Measurements from ENCODE around the gene SKI. TPM values are rescaled to one million over a fixed set of nuclear protein-coding genes. Genes with fewer than 3 reads are reported as not detected.
A peak's percentile ranks its signal among the peaks of the same experiment; 100 is the strongest.
"Not testable (repeated sequence)": the region's sequence is repeated elsewhere in the genome, so short reads cannot be mapped to it uniquely, and the experiment has no call there.

The SKI gene
- total and polyA plus RNA-seq, 2 experiments from 2014 or later = 9.3 to 66.8 TPM

DNA sequence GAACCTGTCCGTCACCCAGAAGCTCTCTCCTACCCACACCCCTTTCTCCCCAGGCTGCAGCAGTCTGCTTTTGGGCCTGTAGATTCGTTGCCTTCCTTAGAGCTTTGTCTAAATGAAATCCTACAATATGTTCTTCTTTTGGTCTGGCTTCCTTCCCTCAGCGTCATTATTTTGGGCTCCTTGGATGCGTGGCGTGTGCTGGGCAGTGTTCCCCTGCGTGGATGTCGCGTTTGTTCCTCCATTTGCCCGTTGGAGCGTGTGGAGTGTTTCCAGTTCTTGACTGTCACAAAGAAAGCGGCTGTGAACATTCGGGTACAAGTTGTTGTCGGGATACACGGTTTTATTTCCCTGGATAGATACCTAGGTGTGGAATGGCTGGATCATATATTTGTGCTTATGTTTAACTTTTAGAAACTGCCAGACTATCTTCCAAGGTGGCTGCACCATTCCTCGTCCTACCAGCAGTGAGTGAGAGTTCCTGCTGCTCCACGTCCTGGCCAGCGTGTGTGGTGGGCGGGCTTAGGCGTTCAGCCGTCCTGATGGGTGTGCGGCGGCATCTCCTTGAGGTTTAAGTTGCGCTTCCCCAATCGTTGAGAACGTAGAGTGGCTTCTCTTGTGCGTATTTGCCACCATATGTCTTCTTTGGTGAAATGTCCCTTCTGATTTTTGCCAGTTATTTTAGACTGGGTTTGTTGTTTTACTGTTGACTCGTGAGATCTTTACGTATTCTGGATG, 31.7 kb downstream of the SKI start (continued):
- TF ChIP-seq, protein P1, sequence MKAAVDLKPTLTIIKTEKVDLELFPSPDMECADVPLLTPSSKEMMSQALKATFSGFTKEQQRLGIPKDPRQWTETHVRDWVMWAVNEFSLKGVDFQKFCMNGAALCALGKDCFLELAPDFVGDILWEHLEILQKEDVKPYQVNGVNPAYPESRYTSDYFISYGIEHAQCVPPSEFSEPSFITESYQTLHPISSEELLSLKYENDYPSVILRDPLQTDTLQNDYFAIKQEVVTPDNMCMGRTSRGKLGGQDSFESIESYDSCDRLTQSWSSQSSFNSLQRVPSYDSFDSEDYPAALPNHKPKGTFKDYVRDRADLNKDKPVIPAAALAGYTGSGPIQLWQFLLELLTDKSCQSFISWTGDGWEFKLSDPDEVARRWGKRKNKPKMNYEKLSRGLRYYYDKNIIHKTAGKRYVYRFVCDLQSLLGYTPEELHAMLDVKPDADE (IDR thresholded peaks at IDR 0.05) = no peak
- TF ChIP-seq POLR2AphosphoS5 (IDR thresholded peaks at IDR 0.05; ENCODE audit: low read depth) = no peak
- TF ChIP-seq CREB1 (CRISPR knock-in tag; IDR thresholded peaks at IDR 0.05; ENCODE audit: low read depth) = no peak
- TF ChIP-seq EZH2phosphoT487 (IDR thresholded peaks at IDR 0.05; ENCODE audit: unreplicated experiment) = no peak
- TF ChIP-seq, protein P2, sequence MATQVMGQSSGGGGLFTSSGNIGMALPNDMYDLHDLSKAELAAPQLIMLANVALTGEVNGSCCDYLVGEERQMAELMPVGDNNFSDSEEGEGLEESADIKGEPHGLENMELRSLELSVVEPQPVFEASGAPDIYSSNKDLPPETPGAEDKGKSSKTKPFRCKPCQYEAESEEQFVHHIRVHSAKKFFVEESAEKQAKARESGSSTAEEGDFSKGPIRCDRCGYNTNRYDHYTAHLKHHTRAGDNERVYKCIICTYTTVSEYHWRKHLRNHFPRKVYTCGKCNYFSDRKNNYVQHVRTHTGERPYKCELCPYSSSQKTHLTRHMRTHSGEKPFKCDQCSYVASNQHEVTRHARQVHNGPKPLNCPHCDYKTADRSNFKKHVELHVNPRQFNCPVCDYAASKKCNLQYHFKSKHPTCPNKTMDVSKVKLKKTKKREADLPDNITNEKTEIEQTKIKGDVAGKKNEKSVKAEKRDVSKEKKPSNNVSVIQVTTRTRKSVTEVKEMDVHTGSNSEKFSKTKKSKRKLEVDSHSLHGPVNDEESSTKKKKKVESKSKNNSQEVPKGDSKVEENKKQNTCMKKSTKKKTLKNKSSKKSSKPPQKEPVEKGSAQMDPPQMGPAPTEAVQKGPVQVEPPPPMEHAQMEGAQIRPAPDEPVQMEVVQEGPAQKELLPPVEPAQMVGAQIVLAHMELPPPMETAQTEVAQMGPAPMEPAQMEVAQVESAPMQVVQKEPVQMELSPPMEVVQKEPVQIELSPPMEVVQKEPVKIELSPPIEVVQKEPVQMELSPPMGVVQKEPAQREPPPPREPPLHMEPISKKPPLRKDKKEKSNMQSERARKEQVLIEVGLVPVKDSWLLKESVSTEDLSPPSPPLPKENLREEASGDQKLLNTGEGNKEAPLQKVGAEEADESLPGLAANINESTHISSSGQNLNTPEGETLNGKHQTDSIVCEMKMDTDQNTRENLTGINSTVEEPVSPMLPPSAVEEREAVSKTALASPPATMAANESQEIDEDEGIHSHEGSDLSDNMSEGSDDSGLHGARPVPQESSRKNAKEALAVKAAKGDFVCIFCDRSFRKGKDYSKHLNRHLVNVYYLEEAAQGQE (IDR thresholded peaks at IDR 0.05; ENCODE audit: unreplicated experiment) = no peak
- no peak for TF ChIP-seq STAT1 (IDR thresholded peaks at IDR 0.05; ENCODE audit: unreplicated experiment)

DNA sequence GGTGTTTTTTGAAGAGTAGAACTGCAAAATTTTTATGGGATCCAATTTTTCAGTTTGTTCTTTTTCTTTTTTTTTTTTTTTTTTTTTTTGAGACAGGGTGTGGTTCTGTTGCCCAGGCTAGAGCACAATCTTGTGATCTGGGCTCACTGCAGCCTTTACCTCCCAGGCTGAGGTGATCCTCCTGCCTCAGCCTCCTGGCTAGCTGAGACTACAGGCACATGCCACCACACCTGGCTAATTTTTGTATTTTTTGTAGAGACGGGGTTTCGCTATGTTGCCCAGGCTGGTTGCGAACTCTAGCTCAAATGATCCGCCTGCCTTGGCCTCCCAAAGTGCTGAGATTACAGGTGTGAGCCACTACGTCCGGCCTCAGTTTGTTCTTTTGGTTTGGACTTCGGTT, 32.4 kb downstream of the SKI start:
- not testable (repeated sequence) for H3K36me3 ChIP-seq (ENCODE audit: insufficient read depth); H3K9me2 ChIP-seq (ENCODE audit: insufficient read depth); ATAC-seq; H2AFZ ChIP-seq; H3K4me2 ChIP-seq; H3K27me3 Mint-ChIP-seq (ENCODE audit: insufficient read depth, low read depth, poor library complexity); H3K9me3 Mint-ChIP-seq; H3K36me3 Mint-ChIP-seq (ENCODE audit: low read depth); H3K27me3 ChIP-seq (ENCODE audit: insufficient read depth); H3K4me3 Mint-ChIP-seq; H3K4me3 ChIP-seq; H3K27ac Mint-ChIP-seq; DNase-seq (ENCODE audit: low spot score)
- Histone ChIP-seq H3F3A (replicated peaks; ENCODE audit: low read depth) (peaks cover 18% of the 10 kb centered on the region), H3K4me1 (ENCODE audit: insufficient read depth) (peaks cover 18% of the 10 kb centered on the region), H4K20me1 (replicated peaks; ENCODE audit: insufficient read depth) (peaks cover 70% of the 10 kb centered on the region), H3K27ac (ENCODE audit: low read depth) (0 out of 2 replicates have a peak overlapping the region, but pooled peaks have one; percentile 81), H3K79me2 (replicated peaks; ENCODE audit: insufficient read depth) (peaks cover 98% of the 10 kb centered on the region)
- H3K4me1 Mint-ChIP-seq = peaks cover 35% of the 10 kb centered on the region

DNA sequence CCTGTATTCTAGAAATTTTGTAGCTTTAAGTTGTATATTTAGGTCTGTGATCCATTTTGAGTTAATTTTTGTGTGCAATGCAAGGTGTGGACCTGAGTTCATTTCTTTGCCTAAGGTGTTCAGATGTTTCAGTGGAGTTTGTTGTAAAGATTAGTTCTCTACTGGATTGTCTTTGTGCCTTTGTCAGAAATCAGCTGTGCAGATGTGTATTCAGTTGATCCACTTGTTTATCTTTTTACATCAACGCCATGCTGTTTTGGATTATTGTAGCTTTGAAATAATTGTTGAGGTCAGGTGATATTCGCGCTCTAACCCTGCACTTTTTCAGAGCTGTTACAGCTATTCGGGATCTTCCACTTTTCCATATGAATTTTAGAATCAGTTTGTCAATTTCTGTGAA, 32.8 kb downstream of the SKI start:
- Mint-ChIP-seq H3K9me3 (no peaks in the 10 kb centered on the region; the same call in 2 of the 3 replicates), H3K4me3 (no peak overlapping the region), H3K27ac (no peak overlapping the region; the same call in 1 of the 2 replicates), H3K27me3 (ENCODE audit: insufficient read depth, low read depth, poor library complexity) (peaks cover 9% of the 10 kb centered on the region), H3K36me3 (ENCODE audit: low read depth) (no peaks in the 10 kb centered on the region), H3K4me1 (peaks cover 36% of the 10 kb centered on the region)
- H3K27me3 ChIP-seq (ENCODE audit: insufficient read depth) = no peaks in the 10 kb centered on the region
- no peak overlapping the region for H3K4me3 ChIP-seq
- ATAC-seq (no peak), DNase-seq (ENCODE audit: low spot score) (no peak)
- H3K79me2 ChIP-seq (replicated peaks; ENCODE audit: insufficient read depth) = peaks cover 98% of the 10 kb centered on the region
- no peak overlapping the region for H3K27ac ChIP-seq (ENCODE audit: low read depth)
- peaks cover 23% of the 10 kb centered on the region for H3K4me1 ChIP-seq (ENCODE audit: insufficient read depth)
- H3K36me3 ChIP-seq (ENCODE audit: insufficient read depth) = no peaks in the 10 kb centered on the region
- no peak overlapping the region for H2AFZ ChIP-seq
- H3F3A ChIP-seq (replicated peaks; ENCODE audit: low read depth) = peaks cover 14% of the 10 kb centered on the region
- H4K20me1 ChIP-seq (replicated peaks; ENCODE audit: insufficient read depth) = peaks cover 72% of the 10 kb centered on the region
- no peak overlapping the region for H3K4me2 ChIP-seq
- H3K9me2 ChIP-seq (ENCODE audit: insufficient read depth) = 0 out of 2 replicates have a peak, but pooled peaks cover 2% of the 10 kb centered on the region
- no peak for TF ChIP-seq ZNF331 (CRISPR knock-in tag; IDR thresholded peaks at IDR 0.05; ENCODE audit: low read depth)
- TF ChIP-seq, protein P3, sequence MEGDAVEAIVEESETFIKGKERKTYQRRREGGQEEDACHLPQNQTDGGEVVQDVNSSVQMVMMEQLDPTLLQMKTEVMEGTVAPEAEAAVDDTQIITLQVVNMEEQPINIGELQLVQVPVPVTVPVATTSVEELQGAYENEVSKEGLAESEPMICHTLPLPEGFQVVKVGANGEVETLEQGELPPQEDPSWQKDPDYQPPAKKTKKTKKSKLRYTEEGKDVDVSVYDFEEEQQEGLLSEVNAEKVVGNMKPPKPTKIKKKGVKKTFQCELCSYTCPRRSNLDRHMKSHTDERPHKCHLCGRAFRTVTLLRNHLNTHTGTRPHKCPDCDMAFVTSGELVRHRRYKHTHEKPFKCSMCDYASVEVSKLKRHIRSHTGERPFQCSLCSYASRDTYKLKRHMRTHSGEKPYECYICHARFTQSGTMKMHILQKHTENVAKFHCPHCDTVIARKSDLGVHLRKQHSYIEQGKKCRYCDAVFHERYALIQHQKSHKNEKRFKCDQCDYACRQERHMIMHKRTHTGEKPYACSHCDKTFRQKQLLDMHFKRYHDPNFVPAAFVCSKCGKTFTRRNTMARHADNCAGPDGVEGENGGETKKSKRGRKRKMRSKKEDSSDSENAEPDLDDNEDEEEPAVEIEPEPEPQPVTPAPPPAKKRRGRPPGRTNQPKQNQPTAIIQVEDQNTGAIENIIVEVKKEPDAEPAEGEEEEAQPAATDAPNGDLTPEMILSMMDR (conservative IDR thresholded peaks at IDR 0.05; ENCODE audit: low read depth in 2 of 2) = no peak

Data from GM23338 (cell line).